Measurements from ENCODE around the gene DNAH17. TPM values are rescaled to one million over a fixed set of nuclear protein-coding genes. Genes with fewer than 3 reads are reported as not detected.

DNAH17 gene
- total and polyA plus RNA-seq, 2 donors (not counting 1 experiment from before 2014, with no cell fraction given), result 0.01 to 0.12 TPM

- peaks cover 8% of the 10 kb centered on the region for H3K4me1 Mint-ChIP-seq
- Histone ChIP-seq H3K27ac (ENCODE audit: low read length in 2 of 2) (no peak overlapping the region), H3K4me3 (ENCODE audit: control extremely low read depth in 1 of 5, extremely low read depth in 1 of 5, insufficient read depth in 1 of 5, low read depth in 2 of 5, low read length in 4 of 5) (no peak overlapping the region), H4K20me1 (ENCODE audit: control insufficient read depth, insufficient read depth, low read length, poor library complexity, severe bottlenecking) (no peaks in the 10 kb centered on the region), H3K9me3 (ENCODE audit: control extremely low read depth in 1 of 3, control insufficient read depth in 2 of 3, insufficient read depth in 1 of 3, low read length in 2 of 3) (no peaks in the 10 kb centered on the region), H2AFZ (ENCODE audit: insufficient read depth, low read depth, low read length, poor library complexity, severe bottlenecking) (no peak overlapping the region), H3K4me1 (ENCODE audit: control insufficient read depth in 2 of 2, insufficient read depth in 2 of 2, low read length in 2 of 2) (peaks cover 5 to 11% of the 10 kb centered on the region in 2 donors), H3K36me3 (replicated peaks in 1 of 2; ENCODE audit: control extremely low read depth in 1 of 2, control insufficient read depth in 1 of 2, extremely low read depth in 1 of 2, insufficient read depth in 2 of 2, low read length in 1 of 2) (no peaks in the 10 kb centered on the region), H3K27me3 (replicated peaks in 1 of 4; ENCODE audit: control extremely low read depth in 1 of 4, control insufficient read depth in 3 of 4, insufficient read depth in 4 of 4, low read length in 3 of 4) (peaks cover 0 to 11% (median 1%) of the 10 kb centered on the region in 4 experiments), H3K9ac (ENCODE audit: low read length) (no peak overlapping the region), H3K4me2 (replicated peaks; ENCODE audit: low read depth, low read length, poor library complexity, severe bottlenecking) (no peak overlapping the region), H3K79me2 (ENCODE audit: control insufficient read depth, insufficient read depth, low read length) (no peaks in the 10 kb centered on the region)
- ChIA-PET POLR2A (no interaction called here), CTCF (no interaction called here)
- no peak overlapping the region for H3K27ac Mint-ChIP-seq
- no peak overlapping the region for H3K4me3 Mint-ChIP-seq
- no peak for ATAC-seq (ENCODE audit: low read depth)
- DNase-seq, result no peak
- WGBS (ENCODE audit: insufficient coverage), result 94% methylated on average over 24 of the region's 24 CpGs
- no peak for TF ChIP-seq EZH2 (IDR thresholded peaks at IDR 0.05; ENCODE audit: borderline replicate concordance, insufficient read depth, low read depth, low read length, poor library complexity, severe bottlenecking)
- no peak for TF ChIP-seq CTCF (IDR thresholded peaks at IDR 0.05)
- H3K27me3 Mint-ChIP-seq, result peaks cover 16% of the 10 kb centered on the region
- intact Hi-C loops (cut with micrococcal nuclease), result no loop called here
- no peaks in the 10 kb centered on the region for H3K9me3 Mint-ChIP-seq (ENCODE audit: insufficient read depth)
Observed at GRCh38 chr17:78486228-78486802, 90.9 kb downstream of the DNAH17 start.

GRCh38 chr17:78485290-78486168 is 91.7 kb downstream of the DNAH17 start:
- H3K9ac ChIP-seq (ENCODE audit: low read length), result no peak overlapping the region
- peak overlapping the region; percentile 75 for H2AFZ ChIP-seq (ENCODE audit: insufficient read depth, low read depth, low read length, poor library complexity, severe bottlenecking)
- peaks cover 8% of the 10 kb centered on the region for H3K4me1 Mint-ChIP-seq
- no peak for DNase-seq
- H3K9me3 ChIP-seq (ENCODE audit: control extremely low read depth in 1 of 3, control insufficient read depth in 2 of 3, insufficient read depth in 1 of 3, low read length in 2 of 3), result no peaks in the 10 kb centered on the region
- TF ChIP-seq CTCF (IDR thresholded peaks at IDR 0.05) (no peak), EZH2 (IDR thresholded peaks at IDR 0.05; ENCODE audit: borderline replicate concordance, insufficient read depth, low read depth, low read length, poor library complexity, severe bottlenecking) (no peak)
- H3K36me3 ChIP-seq (replicated peaks in 1 of 2; ENCODE audit: control extremely low read depth in 1 of 2, control insufficient read depth in 1 of 2, extremely low read depth in 1 of 2, insufficient read depth in 2 of 2, low read length in 1 of 2), result no peaks in the 10 kb centered on the region
- H3K4me3 ChIP-seq (ENCODE audit: control extremely low read depth in 1 of 5, extremely low read depth in 1 of 5, insufficient read depth in 1 of 5, low read depth in 2 of 5, low read length in 4 of 5), result peak overlapping the region in 1 of 5 experiments; percentile 49
- CTCF ChIA-PET, result interaction anchor here (1.0 kb wide), 1 partner anchor 12 kb away, joined by 3 read pairs; no protein-coding TSS in a partner anchor
- H3K4me3 Mint-ChIP-seq, result peak overlapping the region; percentile 53
- no peak overlapping the region for H3K27ac Mint-ChIP-seq
- H4K20me1 ChIP-seq (ENCODE audit: control insufficient read depth, insufficient read depth, low read length, poor library complexity, severe bottlenecking), result no peaks in the 10 kb centered on the region
- POLR2A ChIA-PET, result interaction anchor here (0.6 kb wide), 1 partner anchor 1214 kb away, joined by 3 read pairs; no protein-coding TSS in a partner anchor
- no peaks in the 10 kb centered on the region for H3K9me3 Mint-ChIP-seq (ENCODE audit: insufficient read depth)
- H3K27me3 ChIP-seq (replicated peaks in 1 of 4; ENCODE audit: control extremely low read depth in 1 of 4, control insufficient read depth in 3 of 4, insufficient read depth in 4 of 4, low read length in 3 of 4), result peaks cover 0 to 11% (median 1%) of the 10 kb centered on the region in 4 experiments
- H3K4me1 ChIP-seq (ENCODE audit: control insufficient read depth in 2 of 2, insufficient read depth in 2 of 2, low read length in 2 of 2), result peaks cover 5 to 11% of the 10 kb centered on the region in 2 donors
- no peak overlapping the region for H3K27ac ChIP-seq (ENCODE audit: low read length in 2 of 2)
- H3K27me3 Mint-ChIP-seq, result peaks cover 17% of the 10 kb centered on the region
- 87% methylated on average over 29 of the region's 32 CpGs for WGBS (ENCODE audit: insufficient coverage)
- intact Hi-C loops (cut with micrococcal nuclease), result no loop called here
- no peak for ATAC-seq (ENCODE audit: low read depth)
- no peaks in the 10 kb centered on the region for H3K79me2 ChIP-seq (ENCODE audit: control insufficient read depth, insufficient read depth, low read length)
- H3K4me2 ChIP-seq (replicated peaks; ENCODE audit: low read depth, low read length, poor library complexity, severe bottlenecking), result peak overlapping the region; percentile 84
